ENCODE measurements around the gene TBX15.

DNA sequence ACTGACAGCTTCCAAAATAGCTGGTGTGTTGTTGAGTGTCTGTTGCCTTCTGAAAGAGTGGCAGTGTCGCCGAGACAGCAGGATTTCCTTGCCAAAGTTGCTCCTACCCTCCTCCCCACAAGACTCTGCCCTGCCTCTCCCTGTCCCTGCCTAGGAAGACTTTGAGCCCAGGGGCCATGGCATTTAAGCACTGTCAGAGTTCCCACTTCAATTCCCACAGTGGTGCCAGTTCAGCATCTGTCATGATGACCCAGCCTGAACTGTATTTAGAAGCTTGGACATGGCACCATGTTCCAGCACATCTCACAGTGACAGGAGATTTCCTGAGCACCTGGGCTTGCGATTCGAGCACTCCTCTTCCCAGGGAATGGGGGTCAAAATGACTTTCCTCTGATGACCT lies 43.6 kb downstream of the TBX15 start:
- no peak for TF ChIP-seq POLR2AphosphoS5 (IDR thresholded peaks at IDR 0.05; ENCODE audit: borderline replicate concordance, low read depth, low read length)
- TF ChIP-seq EZH2 (IDR thresholded peaks at IDR 0.05) = no peak
